ENCODE data around the gene FRMD4A. TPM values are rescaled to one million over a fixed set of nuclear protein-coding genes. Genes with fewer than 3 reads are reported as not detected.
"Not testable (repeated sequence)": the region's sequence is repeated elsewhere in the genome, so short reads cannot be mapped to it uniquely, and the experiment has no call there.

The FRMD4A gene
- total and polyA plus RNA-seq, 5 donors from 2014 or later = 0.34 to 2.4 (median 0.54) TPM

DNA sequence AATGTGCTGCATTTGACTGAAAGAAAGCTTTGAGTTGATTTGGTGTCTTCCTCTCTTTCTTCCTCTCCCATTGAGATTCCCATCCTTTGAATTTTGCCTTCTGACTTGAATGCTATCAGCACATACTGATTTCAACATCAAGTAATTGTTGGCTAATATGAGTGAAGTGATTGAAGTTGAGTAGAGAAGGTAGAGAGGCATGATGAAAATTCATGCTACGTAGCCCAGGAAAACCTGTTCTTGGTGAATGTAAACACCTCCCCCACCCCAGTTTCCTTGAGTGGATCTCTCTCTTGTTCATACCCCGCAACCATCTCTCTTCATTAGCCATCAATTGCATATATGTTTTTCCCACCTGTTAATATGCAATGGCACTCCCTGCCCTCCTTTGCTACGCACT is 193.3 kb downstream of the FRMD4A start:
- ATAC-seq (ENCODE audit: low read depth in 2 of 2) (no peak), DNase-seq (no peak)
- H3K36me3 Mint-ChIP-seq = no peaks in the 10 kb centered on the region
- Histone ChIP-seq H3K9me3 (ENCODE audit: control insufficient read depth in 2 of 2, low read length in 2 of 2) (no peaks in the 10 kb centered on the region), H3K4me3 (ENCODE audit: low read depth, low read length) (no peak overlapping the region), H3K36me3 (ENCODE audit: control insufficient read depth, insufficient read depth, low read length) (no peaks in the 10 kb centered on the region), H3K4me1 (ENCODE audit: control insufficient read depth, insufficient read depth, low read length, poor library complexity, severe bottlenecking) (no peaks in the 10 kb centered on the region), H3K27me3 (ENCODE audit: control insufficient read depth, insufficient read depth, low read length) (peaks cover 3% of the 10 kb centered on the region), H3K27ac (ENCODE audit: insufficient read depth, low read length, poor library complexity, severe bottlenecking) (no peak overlapping the region)
- no peaks in the 10 kb centered on the region for H3K27me3 Mint-ChIP-seq
- H3K9me3 Mint-ChIP-seq = peaks cover 0 to 9% (median 2%) of the 10 kb centered on the region in 7 donors
- H3K4me3 Mint-ChIP-seq = no peak overlapping the region
- H3K27ac Mint-ChIP-seq = no peak overlapping the region
- no peaks in the 10 kb centered on the region for H3K4me1 Mint-ChIP-seq

DNA sequence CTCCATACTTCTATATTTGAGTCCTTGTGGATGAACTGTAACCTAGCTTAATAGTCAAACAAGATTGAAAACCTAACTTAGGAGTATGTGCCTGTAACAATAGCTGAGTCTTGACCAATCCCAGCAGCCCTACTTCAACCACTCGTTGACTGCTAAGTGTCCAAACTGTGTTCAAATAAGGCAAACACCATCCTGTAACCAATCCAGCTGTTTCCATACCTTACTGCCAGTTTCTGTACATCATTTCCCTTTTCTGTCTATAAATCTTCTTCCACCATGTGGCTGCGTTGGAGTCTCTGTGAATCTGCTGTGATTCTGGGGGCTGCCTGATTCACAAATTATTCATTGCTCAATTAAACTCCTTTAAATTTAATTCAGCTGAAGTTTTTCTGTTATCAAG is 195.5 kb downstream of the FRMD4A start:
- not testable (repeated sequence) for H3K27me3 ChIP-seq (ENCODE audit: control insufficient read depth, insufficient read depth, low read length); ATAC-seq (ENCODE audit: low read depth in 2 of 2); H3K36me3 Mint-ChIP-seq; H3K4me3 Mint-ChIP-seq; H3K4me1 Mint-ChIP-seq; H3K27ac Mint-ChIP-seq; H3K4me3 ChIP-seq (ENCODE audit: low read depth, low read length); H3K9me3 ChIP-seq (ENCODE audit: control insufficient read depth in 2 of 2, low read length in 2 of 2); DNase-seq; H3K27ac ChIP-seq (ENCODE audit: insufficient read depth, low read length, poor library complexity, severe bottlenecking); H3K36me3 ChIP-seq (ENCODE audit: control insufficient read depth, insufficient read depth, low read length); H3K4me1 ChIP-seq (ENCODE audit: control insufficient read depth, insufficient read depth, low read length, poor library complexity, severe bottlenecking); H3K27me3 Mint-ChIP-seq
- peaks cover 0 to 10% (median 0%) of the 10 kb centered on the region in 7 donors for H3K9me3 Mint-ChIP-seq

DNA sequence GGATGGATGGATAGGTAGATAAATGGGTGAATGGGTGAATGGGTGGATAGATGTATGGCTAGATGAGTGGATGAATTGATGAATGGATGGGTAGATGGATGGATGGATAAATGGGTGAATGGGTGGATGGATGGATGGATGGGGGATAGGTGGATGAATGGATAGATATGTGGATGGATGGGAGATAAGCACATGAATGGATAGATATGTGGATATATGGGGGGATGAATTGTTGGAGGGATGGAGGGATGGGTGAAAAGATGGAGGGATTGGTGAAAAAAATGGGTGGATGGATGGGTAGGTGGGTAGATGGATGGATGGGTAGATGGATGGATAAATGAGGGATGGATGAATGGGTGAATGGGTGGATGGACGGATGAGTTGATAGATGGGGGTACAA is 196.4 kb downstream of the FRMD4A start:
- Mint-ChIP-seq H3K4me1 (no peaks in the 10 kb centered on the region), H3K9me3 (peaks cover 0 to 10% (median 0%) of the 10 kb centered on the region in 7 donors), H3K27ac (no peak overlapping the region), H3K36me3 (no peaks in the 10 kb centered on the region), H3K27me3 (no peaks in the 10 kb centered on the region), H3K4me3 (no peak overlapping the region)
- peaks cover 3% of the 10 kb centered on the region for H3K27me3 ChIP-seq (ENCODE audit: control insufficient read depth, insufficient read depth, low read length)
- no peaks in the 10 kb centered on the region for H3K36me3 ChIP-seq (ENCODE audit: control insufficient read depth, insufficient read depth, low read length)
- H3K9me3 ChIP-seq (ENCODE audit: control insufficient read depth in 2 of 2, low read length in 2 of 2) = no peaks in the 10 kb centered on the region
- ATAC-seq (ENCODE audit: low read depth in 2 of 2) (no peak), DNase-seq (no peak)
- no peak overlapping the region for H3K4me3 ChIP-seq (ENCODE audit: low read depth, low read length)
- no peaks in the 10 kb centered on the region for H3K4me1 ChIP-seq (ENCODE audit: control insufficient read depth, insufficient read depth, low read length, poor library complexity, severe bottlenecking)
- H3K27ac ChIP-seq (ENCODE audit: insufficient read depth, low read length, poor library complexity, severe bottlenecking) = no peak overlapping the region

DNA sequence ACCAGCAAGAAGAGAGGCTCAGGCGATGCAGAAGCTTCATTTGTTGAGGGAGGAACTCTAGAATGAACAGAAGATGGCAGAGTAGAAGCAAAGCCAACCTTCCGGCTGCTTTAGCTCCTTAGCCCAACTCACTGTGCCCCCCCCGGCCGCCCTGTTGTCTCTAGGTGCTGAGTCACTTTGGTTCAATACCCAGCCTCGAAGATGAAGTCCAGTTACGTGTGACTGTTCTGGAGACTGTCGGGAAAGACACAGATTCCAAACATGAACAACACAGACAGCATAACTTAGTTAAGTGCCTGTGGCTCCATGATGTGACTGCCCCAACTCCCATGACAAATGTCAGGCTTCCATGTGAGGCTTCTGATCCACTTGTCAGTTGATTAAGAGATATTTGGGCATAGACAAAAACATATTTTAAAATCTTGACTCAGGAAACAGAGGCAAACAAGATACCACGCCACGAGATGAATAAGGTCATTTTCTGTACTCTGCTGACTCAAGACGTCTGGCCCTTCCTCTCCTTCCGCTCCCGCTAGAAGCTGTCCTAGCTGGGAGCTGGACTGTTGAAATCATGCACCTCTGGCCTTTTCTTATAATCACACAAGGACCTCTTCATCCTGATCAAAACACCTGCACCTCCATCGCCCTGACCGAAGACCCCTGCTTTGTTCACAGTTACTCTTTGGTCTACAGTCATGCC is 199.3 kb downstream of the FRMD4A start:
- H3K4me3 ChIP-seq (ENCODE audit: low read depth, low read length) = no peak overlapping the region
- no peak for ATAC-seq (ENCODE audit: low read depth in 2 of 2)
- Mint-ChIP-seq H3K27ac (no peak overlapping the region), H3K9me3 (peaks cover 0 to 5% (median 0%) of the 10 kb centered on the region in 7 donors), H3K27me3 (peaks cover 11% of the 10 kb centered on the region), H3K4me1 (no peaks in the 10 kb centered on the region), H3K36me3 (no peaks in the 10 kb centered on the region), H3K4me3 (no peak overlapping the region)
- no peak overlapping the region for H3K27ac ChIP-seq (ENCODE audit: insufficient read depth, low read length, poor library complexity, severe bottlenecking)
- no peaks in the 10 kb centered on the region for H3K27me3 ChIP-seq (ENCODE audit: control insufficient read depth, insufficient read depth, low read length)
- H3K9me3 ChIP-seq (ENCODE audit: control insufficient read depth in 2 of 2, low read length in 2 of 2) = no peaks in the 10 kb centered on the region
- H3K36me3 ChIP-seq (ENCODE audit: control insufficient read depth, insufficient read depth, low read length) = no peaks in the 10 kb centered on the region
- DNase-seq = no peak
- no peaks in the 10 kb centered on the region for H3K4me1 ChIP-seq (ENCODE audit: control insufficient read depth, insufficient read depth, low read length, poor library complexity, severe bottlenecking)

DNA sequence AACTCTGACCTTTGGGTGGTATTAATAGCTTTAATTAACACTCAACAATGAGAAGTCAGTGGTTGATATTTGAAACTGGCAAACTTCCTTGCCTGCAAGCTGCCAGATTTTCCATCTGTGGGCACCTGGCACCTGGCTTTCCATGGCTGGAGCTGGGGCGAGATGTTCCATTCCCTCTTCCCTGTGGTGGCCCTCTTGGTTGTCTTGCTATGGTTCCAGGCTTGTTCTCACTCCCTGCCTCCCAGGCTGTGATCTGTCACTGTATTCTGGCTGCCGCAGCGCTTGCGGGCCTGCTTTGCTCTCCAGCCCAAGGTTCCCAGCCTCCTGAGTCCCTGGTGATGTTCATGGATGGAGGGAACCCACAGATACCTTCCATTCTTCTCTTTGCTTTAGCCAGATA is 201.0 kb downstream of the FRMD4A start:
- H3K36me3 ChIP-seq (ENCODE audit: control insufficient read depth, insufficient read depth, low read length) = no peaks in the 10 kb centered on the region
- no peak overlapping the region for H3K4me3 Mint-ChIP-seq
- ATAC-seq (ENCODE audit: low read depth in 2 of 2) = no peak
- DNase-seq = no peak
- H3K4me1 Mint-ChIP-seq = no peaks in the 10 kb centered on the region
- no peak overlapping the region for H3K27ac Mint-ChIP-seq
- peaks cover 13% of the 10 kb centered on the region for H3K27me3 Mint-ChIP-seq
- H3K4me1 ChIP-seq (ENCODE audit: control insufficient read depth, insufficient read depth, low read length, poor library complexity, severe bottlenecking) = no peaks in the 10 kb centered on the region
- no peaks in the 10 kb centered on the region for H3K27me3 ChIP-seq (ENCODE audit: control insufficient read depth, insufficient read depth, low read length)
- peaks cover 0 to 5% (median 0%) of the 10 kb centered on the region in 7 donors for H3K9me3 Mint-ChIP-seq
- H3K36me3 Mint-ChIP-seq = no peaks in the 10 kb centered on the region
- H3K4me3 ChIP-seq (ENCODE audit: low read depth, low read length) = no peak overlapping the region
- H3K9me3 ChIP-seq (ENCODE audit: control insufficient read depth in 2 of 2, low read length in 2 of 2) = no peaks in the 10 kb centered on the region
- no peak overlapping the region for H3K27ac ChIP-seq (ENCODE audit: insufficient read depth, low read length, poor library complexity, severe bottlenecking)

DNA sequence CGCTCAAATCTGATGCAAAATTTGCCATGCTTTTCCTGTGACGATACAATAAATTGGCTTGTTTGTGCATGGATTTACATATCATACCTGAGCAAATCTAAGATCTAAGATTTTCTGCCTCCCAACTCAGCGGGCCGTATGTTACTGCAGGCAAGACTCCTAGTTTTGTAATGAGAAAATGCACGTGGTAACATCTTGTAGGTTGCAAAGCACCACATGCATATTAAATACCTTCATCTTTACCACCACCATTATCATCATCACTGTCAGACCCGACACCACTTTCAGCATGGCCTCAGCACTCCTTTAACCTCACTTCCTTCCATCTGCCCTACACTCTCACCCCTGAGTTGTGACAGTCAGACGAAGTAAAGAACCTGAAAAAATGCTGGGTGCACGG is 202.2 kb downstream of the FRMD4A start:
- Histone ChIP-seq H3K4me3 (ENCODE audit: low read depth, low read length) (no peak overlapping the region), H3K4me1 (ENCODE audit: control insufficient read depth, insufficient read depth, low read length, poor library complexity, severe bottlenecking) (no peaks in the 10 kb centered on the region), H3K9me3 (ENCODE audit: control insufficient read depth in 2 of 2, low read length in 2 of 2) (no peaks in the 10 kb centered on the region), H3K27ac (ENCODE audit: insufficient read depth, low read length, poor library complexity, severe bottlenecking) (no peak overlapping the region), H3K36me3 (ENCODE audit: control insufficient read depth, insufficient read depth, low read length) (no peaks in the 10 kb centered on the region), H3K27me3 (ENCODE audit: control insufficient read depth, insufficient read depth, low read length) (no peaks in the 10 kb centered on the region)
- Mint-ChIP-seq H3K4me1 (no peaks in the 10 kb centered on the region), H3K9me3 (peaks cover 0 to 3% (median 0%) of the 10 kb centered on the region in 7 donors), H3K27ac (no peak overlapping the region), H3K27me3 (peaks cover 13% of the 10 kb centered on the region), H3K4me3 (no peak overlapping the region), H3K36me3 (no peaks in the 10 kb centered on the region)
- DNase-seq = no peak
- no peak for ATAC-seq (ENCODE audit: low read depth in 2 of 2)

DNA sequence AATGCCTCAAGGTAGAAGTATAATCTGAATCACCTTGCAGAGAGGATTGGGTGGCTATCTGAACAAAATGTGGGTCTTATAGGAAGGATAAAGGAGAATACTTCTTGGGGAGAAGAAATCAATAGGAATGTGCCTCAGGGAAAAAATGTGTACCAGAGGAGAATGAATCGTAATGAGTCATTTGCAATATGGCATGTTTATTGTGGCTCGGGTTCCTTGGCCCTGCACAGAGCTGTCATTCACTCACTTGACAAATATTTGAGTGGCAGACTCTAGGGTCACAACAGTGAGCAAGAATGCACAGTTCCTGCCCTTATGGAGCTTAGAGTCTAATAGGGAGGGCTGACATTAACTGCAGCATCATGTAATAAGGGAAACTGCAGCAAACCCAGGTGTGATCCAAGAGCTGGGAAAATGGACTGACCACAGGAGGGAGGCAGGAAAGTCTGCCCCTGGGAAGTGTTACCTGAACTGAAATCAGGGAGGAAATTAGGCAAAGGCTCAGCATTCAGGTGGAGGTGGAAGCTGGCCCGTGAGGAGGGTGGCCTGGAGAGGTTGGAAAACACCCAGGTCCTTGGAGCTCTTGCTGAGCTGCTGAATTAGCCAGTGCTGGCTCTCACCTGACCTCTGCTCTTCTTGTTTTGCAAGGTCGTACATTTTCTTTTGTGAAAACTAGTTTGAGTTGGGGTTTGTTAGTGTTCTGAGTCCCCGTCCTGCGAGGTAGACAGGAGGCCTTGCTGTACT is 203.9 kb downstream of the FRMD4A start:
- no peak for DNase-seq
- no peak overlapping the region for H3K27ac ChIP-seq (ENCODE audit: insufficient read depth, low read length, poor library complexity, severe bottlenecking)
- H3K4me1 Mint-ChIP-seq = no peaks in the 10 kb centered on the region
- H3K27me3 Mint-ChIP-seq = peaks cover 13% of the 10 kb centered on the region
- H3K4me1 ChIP-seq (ENCODE audit: control insufficient read depth, insufficient read depth, low read length, poor library complexity, severe bottlenecking) = no peaks in the 10 kb centered on the region
- H3K36me3 ChIP-seq (ENCODE audit: control insufficient read depth, insufficient read depth, low read length) = no peaks in the 10 kb centered on the region
- no peak overlapping the region for H3K4me3 Mint-ChIP-seq
- ATAC-seq (ENCODE audit: low read depth in 2 of 2) = no peak
- H3K36me3 Mint-ChIP-seq = no peaks in the 10 kb centered on the region
- no peaks in the 10 kb centered on the region for H3K27me3 ChIP-seq (ENCODE audit: control insufficient read depth, insufficient read depth, low read length)
- H3K27ac Mint-ChIP-seq = no peak overlapping the region
- H3K4me3 ChIP-seq (ENCODE audit: low read depth, low read length) = no peak overlapping the region
- H3K9me3 ChIP-seq (ENCODE audit: control insufficient read depth in 2 of 2, low read length in 2 of 2) = no peaks in the 10 kb centered on the region
- no peaks in the 10 kb centered on the region for H3K9me3 Mint-ChIP-seq

DNA sequence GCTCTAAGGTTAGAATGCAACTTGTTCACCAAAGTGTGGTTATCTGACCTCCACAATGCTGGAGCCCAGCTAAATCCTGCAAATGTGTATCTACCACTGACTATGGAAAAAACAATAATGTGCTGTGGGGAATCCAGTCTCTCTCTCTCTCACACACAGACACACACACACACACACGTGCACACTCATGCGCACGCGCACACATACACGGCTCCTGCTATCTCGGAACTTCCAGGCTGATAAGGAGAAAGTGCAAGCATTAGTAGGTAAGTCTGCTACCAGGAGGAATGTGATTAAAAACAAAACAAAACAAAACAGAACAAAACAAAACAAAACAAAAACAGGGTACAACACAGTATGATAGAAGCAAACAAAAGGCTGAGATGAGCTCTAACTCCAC is 205.2 kb downstream of the FRMD4A start:
- Histone ChIP-seq H3K4me3 (ENCODE audit: low read depth, low read length) (no peak overlapping the region), H3K27ac (ENCODE audit: insufficient read depth, low read length, poor library complexity, severe bottlenecking) (no peak overlapping the region), H3K4me1 (ENCODE audit: control insufficient read depth, insufficient read depth, low read length, poor library complexity, severe bottlenecking) (no peaks in the 10 kb centered on the region), H3K36me3 (ENCODE audit: control insufficient read depth, insufficient read depth, low read length) (no peaks in the 10 kb centered on the region), H3K9me3 (ENCODE audit: control insufficient read depth in 2 of 2, low read length in 2 of 2) (no peaks in the 10 kb centered on the region), H3K27me3 (ENCODE audit: control insufficient read depth, insufficient read depth, low read length) (no peaks in the 10 kb centered on the region)
- Mint-ChIP-seq H3K4me3 (no peak overlapping the region), H3K9me3 (no peaks in the 10 kb centered on the region), H3K27ac (no peak overlapping the region), H3K27me3 (peaks cover 13% of the 10 kb centered on the region), H3K4me1 (no peaks in the 10 kb centered on the region), H3K36me3 (no peaks in the 10 kb centered on the region)
- ATAC-seq (ENCODE audit: low read depth in 2 of 2) (no peak), DNase-seq (no peak)
